ENCODE measurements around the gene TPP1. TPM values are rescaled to one million over a fixed set of nuclear protein-coding genes. Genes with fewer than 3 reads are reported as not detected.
A peak's percentile ranks its signal among the peaks of the same experiment; 100 is the strongest.

TPP1 gene
- total and polyA plus RNA-seq, 2 of the 13 experiments (the other 11 are each of a cell fraction or from before 2014, with no cell fraction given), result 13.9 to 74.6 TPM

DNA sequence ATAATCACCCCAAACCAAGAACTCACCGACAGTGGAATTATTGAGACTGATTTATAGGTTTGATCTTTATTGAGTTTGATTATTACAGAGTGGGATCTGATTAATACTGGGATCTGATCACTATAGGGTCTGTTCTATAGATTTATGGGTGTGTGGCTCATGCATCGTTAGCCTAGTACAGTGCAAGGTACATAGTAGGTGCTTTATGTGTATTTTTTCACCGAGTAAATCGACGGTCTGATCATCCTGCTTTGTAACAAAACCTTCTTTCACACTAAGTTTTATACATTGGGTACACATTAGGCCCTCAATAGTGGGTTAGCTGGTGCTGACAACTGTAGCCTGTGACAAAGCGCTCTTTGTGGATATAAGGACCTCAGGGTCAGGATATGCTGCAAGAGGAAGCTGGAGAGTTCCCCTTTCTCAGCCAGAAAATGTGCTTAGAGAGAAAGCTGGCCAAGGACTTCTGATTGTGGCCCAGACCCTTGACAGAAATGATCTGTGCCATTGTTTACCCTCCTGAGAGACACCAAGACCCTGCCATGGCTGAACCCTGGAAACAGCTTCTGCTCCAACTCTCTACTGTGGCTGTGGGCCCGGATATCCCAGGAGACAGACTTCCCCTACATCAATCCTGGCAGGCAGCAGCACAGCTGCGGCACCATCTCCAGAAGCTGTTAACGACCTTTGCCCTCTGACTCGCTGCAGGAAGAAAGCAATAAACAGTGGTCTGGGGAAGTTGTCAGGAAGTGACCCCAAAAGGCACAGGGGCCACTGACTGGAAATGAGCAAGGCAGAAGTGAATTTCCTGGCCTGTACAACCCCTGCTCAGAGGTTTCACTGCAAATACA is 16.1 kb upstream of the TPP1 start (continued):
- TF ChIP-seq ZNF30 (CRISPR knock-in tag; IDR thresholded peaks at IDR 0.05) (no peak), ZNF781 (CRISPR knock-in tag; IDR thresholded peaks at IDR 0.05; ENCODE audit: borderline replicate concordance, not compliant biosample characterization) (no peak), TBX2 (CRISPR knock-in tag; IDR thresholded peaks at IDR 0.05; ENCODE audit: borderline replicate concordance) (peak; percentile 18; the same call in 1 of the 2 replicates), HMGA1 (CRISPR knock-in tag; conservative IDR thresholded peaks at IDR 0.05) (no peak), ZBTB2 (CRISPR knock-in tag; IDR thresholded peaks at IDR 0.05; ENCODE audit: low read depth) (no peak), ZNF34 (CRISPR knock-in tag; IDR thresholded peaks at IDR 0.05; ENCODE audit: borderline replicate concordance) (no peak), ZNF761 (CRISPR knock-in tag; conservative IDR thresholded peaks at IDR 0.05) (no peak), MNT (IDR thresholded peaks at IDR 0.05) (no peak)
- TF ChIP-seq, protein P1, sequence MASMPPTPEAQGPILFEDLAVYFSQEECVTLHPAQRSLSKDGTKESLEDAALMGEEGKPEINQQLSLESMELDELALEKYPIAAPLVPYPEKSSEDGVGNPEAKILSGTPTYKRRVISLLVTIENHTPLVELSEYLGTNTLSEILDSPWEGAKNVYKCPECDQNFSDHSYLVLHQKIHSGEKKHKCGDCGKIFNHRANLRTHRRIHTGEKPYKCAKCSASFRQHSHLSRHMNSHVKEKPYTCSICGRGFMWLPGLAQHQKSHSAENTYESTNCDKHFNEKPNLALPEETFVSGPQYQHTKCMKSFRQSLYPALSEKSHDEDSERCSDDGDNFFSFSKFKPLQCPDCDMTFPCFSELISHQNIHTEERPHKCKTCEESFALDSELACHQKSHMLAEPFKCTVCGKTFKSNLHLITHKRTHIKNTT (CRISPR knock-in tag; IDR thresholded peaks at IDR 0.05), result no peak

Measured in HepG2 (cell line).